ENCODE measurements around the gene ATP6V1A. TPM values are rescaled to one million over a fixed set of nuclear protein-coding genes. Genes with fewer than 3 reads are reported as not detected.
A peak's percentile ranks its signal among the peaks of the same experiment; 100 is the strongest.

ATP6V1A gene
- total and polyA plus RNA-seq, 10 donors, result 13.3 to 109 (median 81.8) TPM

GRCh38 chr3:113805249-113805648 is 58.4 kb downstream of the ATP6V1A start:
- 90 to 94% (median 93%) methylated on average over 3 of the region's 3 CpGs for WGBS, 5 donors
- intact Hi-C loops (cut with DNase I; ENCODE audit: low total_unique reads), result no loop called here
- Histone ChIP-seq H3K27ac (no peak overlapping the region), H3K9me3 (no peaks in the 10 kb centered on the region), H3K27me3 (replicated peaks in 1 of 7) (no peaks in the 10 kb centered on the region), H3K36me3 (peaks cover 4 to 100% (median 70%) of the 10 kb centered on the region in 6 donors), H3K4me3 (no peak overlapping the region), H3K4me1 (peaks cover 0 to 7% (median 0%) of the 10 kb centered on the region in 6 donors)
- DNase-seq, result no peak
- no peak for TF ChIP-seq POLR2AphosphoS5 (IDR thresholded peaks at IDR 0.05)
- no peak for TF ChIP-seq CTCF (IDR thresholded peaks at IDR 0.05 in 8 of 11, conservative IDR thresholded peaks at IDR 0.05 in 3 of 11)
- no peak for TF ChIP-seq POLR2A (IDR thresholded peaks at IDR 0.05)

GRCh38 chr3:113812854-113813253 is 66.0 kb downstream of the ATP6V1A start:
- H3K4me3 ChIP-seq, result no peak overlapping the region
- intact Hi-C loops (cut with DNase I; ENCODE audit: low total_unique reads), result no loop called here
- no peak for DNase-seq
- no peak overlapping the region for H3K27ac ChIP-seq
- no peaks in the 10 kb centered on the region for H3K4me1 ChIP-seq
- H3K9me3 ChIP-seq, result no peaks in the 10 kb centered on the region
- TF ChIP-seq POLR2A (IDR thresholded peaks at IDR 0.05), result no peak
- no peak for TF ChIP-seq CTCF (IDR thresholded peaks at IDR 0.05 in 8 of 11, conservative IDR thresholded peaks at IDR 0.05 in 3 of 11)
- TF ChIP-seq POLR2AphosphoS5 (IDR thresholded peaks at IDR 0.05), result no peak
- H3K27me3 ChIP-seq (replicated peaks in 1 of 7), result no peaks in the 10 kb centered on the region
- 86 to 92% (median 89%) methylated on average over 3 of the region's 3 CpGs for WGBS, 5 donors
- peaks cover 4 to 53% (median 24%) of the 10 kb centered on the region in 6 donors for H3K36me3 ChIP-seq

- Histone ChIP-seq H3K27ac (no peak overlapping the region), H3K9me3 (no peaks in the 10 kb centered on the region), H3K36me3 (no peaks in the 10 kb centered on the region), H3K4me1 (peaks cover 0 to 4% (median 0%) of the 10 kb centered on the region in 6 donors), H3K4me3 (no peak overlapping the region), H3K27me3 (replicated peaks in 1 of 7) (no peaks in the 10 kb centered on the region)
- 68 to 87% (median 78%) methylated on average over 3 of the region's 3 CpGs for WGBS, 5 donors
- TF ChIP-seq CTCF (IDR thresholded peaks at IDR 0.05 in 8 of 11, conservative IDR thresholded peaks at IDR 0.05 in 3 of 11), result no peak
- no peak for TF ChIP-seq POLR2A (IDR thresholded peaks at IDR 0.05)
- no peak for TF ChIP-seq POLR2AphosphoS5 (IDR thresholded peaks at IDR 0.05)
- intact Hi-C loops (cut with DNase I; ENCODE audit: low total_unique reads), result no loop called here
- no peak for DNase-seq
Measured at GRCh38 chr3:113819866-113820265, 73.0 kb downstream of the ATP6V1A start.

- Histone ChIP-seq H3K27ac (peak overlapping the region in 1 of 8 donors; percentile 50), H3K4me3 (no peak overlapping the region), H3K9me3 (no peaks in the 10 kb centered on the region), H3K36me3 (no peaks in the 10 kb centered on the region), H3K4me1 (peaks cover 0 to 26% (median 12%) of the 10 kb centered on the region in 6 donors), H3K27me3 (replicated peaks in 1 of 7) (no peaks in the 10 kb centered on the region)
- WGBS, 5 donors, result 65 to 81% (median 77%) methylated on average over 2 of the region's 2 CpGs
- TF ChIP-seq POLR2A (IDR thresholded peaks at IDR 0.05) (no peak), CTCF (IDR thresholded peaks at IDR 0.05 in 8 of 11, conservative IDR thresholded peaks at IDR 0.05 in 3 of 11) (peak in 1 of 11 experiments; percentile 9)
- intact Hi-C loops (cut with DNase I; ENCODE audit: low total_unique reads), result no loop called here
- no peak for DNase-seq
Measured at GRCh38 chr3:113825090-113825489, 78.3 kb downstream of the ATP6V1A start.

Measured in spleen (tissue), 11 donors.